ENCODE measurements around the gene ALOX15B. TPM values are rescaled to one million over a fixed set of nuclear protein-coding genes. Genes with fewer than 3 reads are reported as not detected.

The ALOX15B gene, protein sequence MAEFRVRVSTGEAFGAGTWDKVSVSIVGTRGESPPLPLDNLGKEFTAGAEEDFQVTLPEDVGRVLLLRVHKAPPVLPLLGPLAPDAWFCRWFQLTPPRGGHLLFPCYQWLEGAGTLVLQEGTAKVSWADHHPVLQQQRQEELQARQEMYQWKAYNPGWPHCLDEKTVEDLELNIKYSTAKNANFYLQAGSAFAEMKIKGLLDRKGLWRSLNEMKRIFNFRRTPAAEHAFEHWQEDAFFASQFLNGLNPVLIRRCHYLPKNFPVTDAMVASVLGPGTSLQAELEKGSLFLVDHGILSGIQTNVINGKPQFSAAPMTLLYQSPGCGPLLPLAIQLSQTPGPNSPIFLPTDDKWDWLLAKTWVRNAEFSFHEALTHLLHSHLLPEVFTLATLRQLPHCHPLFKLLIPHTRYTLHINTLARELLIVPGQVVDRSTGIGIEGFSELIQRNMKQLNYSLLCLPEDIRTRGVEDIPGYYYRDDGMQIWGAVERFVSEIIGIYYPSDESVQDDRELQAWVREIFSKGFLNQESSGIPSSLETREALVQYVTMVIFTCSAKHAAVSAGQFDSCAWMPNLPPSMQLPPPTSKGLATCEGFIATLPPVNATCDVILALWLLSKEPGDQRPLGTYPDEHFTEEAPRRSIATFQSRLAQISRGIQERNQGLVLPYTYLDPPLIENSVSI
- under 1 TPM in 4 of 8 experiments, not detected in 4; 0.04 to 0.15 (median 0.14) TPM for total RNA-seq

GRCh38 chr17:8038954-8039610, at the start of gene ALOX15B:
TSS of gene ALOX15B (plus strand) at chr17:8039059. CDS start at chr17:8039156, 97 bp downstream.
- Histone ChIP-seq H3K4me1 (replicated peaks in 1 of 2) (no peaks in the 10 kb centered on the region), H3K27ac (no peak within 1 kb of the TSS), H3K4me3 (no peak within 1 kb of the TSS)
- ATAC-seq (replicated peaks in 6 of 8): peak in 1 of 8 experiments; percentile 16
- in situ Hi-C loops (cut with MboI; ENCODE audit: low pct_unique_long_range_greater_than_20kb in 2 of 9, low sequenced_read_pairs in 9 of 9, unreplicated experiment in 9 of 9): no loop called here
- WGBS, 10 experiments: 60 to 77% methylated on average over 1 to 3 of the region's 37 CpGs; no CpG with 5 or more reads in 8 of the 10 experiments

- peak; percentile 85 to 92 (median 90) for ATAC-seq (replicated peaks in 6 of 8)
- 0 to 22% (median 11%) methylated on average over 1 to 11 of the region's 59 CpGs; no CpG with 5 or more reads in 3 of the 10 experiments for WGBS, 10 experiments
- in situ Hi-C loops (cut with MboI; ENCODE audit: low pct_unique_long_range_greater_than_20kb in 2 of 9, low sequenced_read_pairs in 9 of 9, unreplicated experiment in 9 of 9): loop anchor here in 2 of 9 experiments (10.0 to 25.0 kb wide), 2 partner anchors 165 to 253 kb away; no protein-coding TSS in a partner anchor
- Histone ChIP-seq H3K4me3 (peak overlapping the region; percentile 39 to 62 (median 46)), H3K27ac (no peak overlapping the region), H3K4me1 (replicated peaks in 1 of 2) (no peaks in the 10 kb centered on the region)
Measured at GRCh38 chr17:7989781-7990655, 48.8 kb upstream of the ALOX15B start.

DNA sequence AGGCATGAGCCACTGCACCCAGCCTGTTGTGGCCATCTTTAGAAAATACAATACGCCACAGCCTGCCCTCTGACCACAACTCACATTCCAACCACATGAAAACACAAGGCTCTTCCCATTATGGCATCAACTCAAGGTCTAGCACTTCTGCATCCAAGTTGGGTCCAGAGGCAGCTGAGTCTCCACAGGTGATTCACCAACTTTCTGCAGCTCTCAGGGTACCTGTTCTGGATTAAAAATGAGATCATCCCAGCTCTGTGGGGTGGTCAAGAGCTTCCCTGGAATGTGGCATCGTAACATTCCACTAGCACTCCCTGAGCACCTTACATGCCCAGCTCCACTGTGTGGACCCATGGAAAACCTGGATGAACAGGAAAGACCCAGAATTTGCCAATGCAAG, 46.3 kb upstream of the ALOX15B start:
- Histone ChIP-seq H3K4me1 (replicated peaks in 1 of 2) (no peaks in the 10 kb centered on the region), H3K27ac (no peak overlapping the region), H3K4me3 (no peak overlapping the region)
- no peak for ATAC-seq (replicated peaks in 6 of 8)
- 52 to 92% (median 80%) methylated on average over 1 to 2 of the region's 2 CpGs; no CpG with 5 or more reads in 5 of the 10 experiments for WGBS, 10 experiments
- in situ Hi-C loops (cut with MboI; ENCODE audit: low pct_unique_long_range_greater_than_20kb in 2 of 9, low sequenced_read_pairs in 9 of 9, unreplicated experiment in 9 of 9): loop anchor here in 1 of 9 experiments (25.0 kb wide), 1 partner anchor 255 kb away; no protein-coding TSS in a partner anchor

- in situ Hi-C loops (cut with MboI; ENCODE audit: low pct_unique_long_range_greater_than_20kb in 2 of 9, low sequenced_read_pairs in 9 of 9, unreplicated experiment in 9 of 9): loop anchor here in 1 of 9 experiments (25.0 kb wide), 1 partner anchor 256 kb away; no protein-coding TSS in a partner anchor
- WGBS, 10 experiments: 0 to 100% (median 54%) methylated on average over 1 to 3 of the region's 3 CpGs; no CpG with 5 or more reads in 4 of the 10 experiments
- no peaks in the 10 kb centered on the region for H3K4me1 ChIP-seq (replicated peaks in 1 of 2)
- ATAC-seq (replicated peaks in 6 of 8): no peak
- no peak overlapping the region for H3K27ac ChIP-seq
- no peak overlapping the region for H3K4me3 ChIP-seq
Measured at GRCh38 chr17:7992924-7993323, 45.9 kb upstream of the ALOX15B start.

- Histone ChIP-seq H3K4me3 (no peak overlapping the region), H3K27ac (no peak overlapping the region), H3K4me1 (replicated peaks in 1 of 2) (no peaks in the 10 kb centered on the region)
- no peak for ATAC-seq (replicated peaks in 6 of 8)
- in situ Hi-C loops (cut with MboI; ENCODE audit: low pct_unique_long_range_greater_than_20kb in 2 of 9, low sequenced_read_pairs in 9 of 9, unreplicated experiment in 9 of 9): loop anchor here in 1 of 9 experiments (25.0 kb wide), 1 partner anchor 257 kb away; no protein-coding TSS in a partner anchor
- 67 to 100% (median 87%) methylated on average over 2 to 19 of the region's 27 CpGs for WGBS, 10 experiments
Measured at GRCh38 chr17:7993972-7994589, 44.8 kb upstream of the ALOX15B start.

DNA sequence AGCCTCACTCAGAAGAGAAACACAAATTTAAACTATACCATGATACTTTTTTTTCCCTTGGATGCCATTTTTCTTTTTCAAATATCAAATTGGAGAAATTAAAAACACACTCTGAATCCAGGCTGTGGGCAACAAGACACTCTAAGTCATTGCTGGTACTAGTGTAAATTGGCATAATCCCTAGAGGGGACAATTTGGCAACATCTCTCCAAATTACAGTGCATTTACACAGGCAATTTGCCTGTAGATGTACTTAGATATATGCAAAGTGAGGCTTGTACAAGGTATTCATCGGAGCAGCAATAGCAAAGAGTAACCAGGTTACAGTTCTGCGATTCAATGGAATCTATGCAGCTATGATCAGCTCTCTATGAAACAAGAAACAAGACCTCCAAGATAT, 43.1 kb upstream of the ALOX15B start:
- no peak overlapping the region for H3K27ac ChIP-seq
- no peak overlapping the region for H3K4me3 ChIP-seq
- in situ Hi-C loops (cut with MboI; ENCODE audit: low pct_unique_long_range_greater_than_20kb in 2 of 9, low sequenced_read_pairs in 9 of 9, unreplicated experiment in 9 of 9): loop anchor here in 1 of 9 experiments (25.0 kb wide), 1 partner anchor 258 kb away; no protein-coding TSS in a partner anchor
- no peaks in the 10 kb centered on the region for H3K4me1 ChIP-seq (replicated peaks in 1 of 2)
- 60 to 100% (median 92%) methylated on average over 1 to 2 of the region's 2 CpGs; no CpG with 5 or more reads in 4 of the 10 experiments for WGBS, 10 experiments
- ATAC-seq (replicated peaks in 6 of 8): peak in 1 of 8 experiments; percentile 23

DNA sequence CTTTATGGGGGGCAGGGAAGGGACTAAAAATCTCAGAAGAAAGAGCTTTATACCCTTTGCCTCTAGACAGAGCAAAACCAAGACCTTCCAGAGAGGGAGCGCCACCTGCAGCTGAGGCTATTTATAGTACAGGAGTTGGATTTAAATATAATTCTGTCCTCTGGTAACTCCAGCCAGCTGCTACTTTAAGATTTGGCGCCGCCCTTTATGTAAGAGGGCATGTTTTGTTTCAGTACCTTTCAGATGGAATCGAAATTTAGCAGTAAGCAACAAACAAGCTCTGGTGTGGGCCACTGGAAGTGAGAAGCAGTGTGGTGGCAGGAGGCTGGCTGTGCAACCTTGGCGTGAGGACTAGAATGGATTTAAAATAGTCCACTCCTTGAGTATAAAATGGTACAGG, 41.7 kb upstream of the ALOX15B start:
- Histone ChIP-seq H3K27ac (no peak overlapping the region), H3K4me3 (no peak overlapping the region), H3K4me1 (replicated peaks in 1 of 2) (no peaks in the 10 kb centered on the region)
- peak in 3 of 8 experiments; percentile 73 to 88 (median 87) for ATAC-seq (replicated peaks in 6 of 8)
- in situ Hi-C loops (cut with MboI; ENCODE audit: low pct_unique_long_range_greater_than_20kb in 2 of 9, low sequenced_read_pairs in 9 of 9, unreplicated experiment in 9 of 9): loop anchor here in 1 of 9 experiments (25.0 kb wide), 1 partner anchor 260 kb away; no protein-coding TSS in a partner anchor
- 0 to 48% (median 20%) methylated on average over 1 to 5 of the region's 5 CpGs; no CpG with 5 or more reads in 1 of the 10 experiments for WGBS, 10 experiments

- Histone ChIP-seq H3K4me3 (peak within 1 kb of the TSS in 1 of 5 donors; percentile 12), H3K27ac (no peak within 1 kb of the TSS), H3K4me1 (replicated peaks in 1 of 2) (no peaks in the 10 kb centered on the region)
- ATAC-seq (replicated peaks in 6 of 8): peak in 2 of 8 experiments; percentile 6 to 18
- 0 to 80% (median 22%) methylated on average over 1 to 10 of the region's 18 CpGs; no CpG with 5 or more reads in 1 of the 10 experiments for WGBS, 10 experiments
- in situ Hi-C loops (cut with MboI; ENCODE audit: low pct_unique_long_range_greater_than_20kb in 2 of 9, low sequenced_read_pairs in 9 of 9, unreplicated experiment in 9 of 9): no loop called here
Measured at GRCh38 chr17:8001976-8002720, 36.7 kb upstream of the ALOX15B start, which contains the start of gene GUCY2D. TSS of gene GUCY2D (plus strand) at chr17:8002615. CDS start at chr17:8003048, 433 bp downstream.

- whole genome bisulfite sequencing, 10 experiments: 8% methylated on average over 10 of the region's 92 CpGs; no CpG with 5 or more reads in 9 of the 10 experiments
- H3K4me1 ChIP-seq (replicated peaks in 1 of 2): no peaks in the 10 kb centered on the region
- H3K27ac ChIP-seq: no peak overlapping the region
- peak overlapping the region in 1 of 5 donors; percentile 12 for H3K4me3 ChIP-seq
- ATAC-seq (replicated peaks in 6 of 8): peak in 6 of 8 experiments; percentile 18 to 69 (median 25)
- in situ Hi-C loops (cut with MboI; ENCODE audit: low pct_unique_long_range_greater_than_20kb in 2 of 9, low sequenced_read_pairs in 9 of 9, unreplicated experiment in 9 of 9): no loop called here
Measured at GRCh38 chr17:8002721-8003593, 35.9 kb upstream of the ALOX15B start.

- WGBS, 10 experiments: 20 to 49% (median 40%) methylated on average over 1 to 13 of the region's 44 CpGs; no CpG with 5 or more reads in 5 of the 10 experiments
- in situ Hi-C loops (cut with MboI; ENCODE audit: low pct_unique_long_range_greater_than_20kb in 2 of 9, low sequenced_read_pairs in 9 of 9, unreplicated experiment in 9 of 9): no loop called here
- no peak for ATAC-seq (replicated peaks in 6 of 8)
- H3K4me3 ChIP-seq: no peak overlapping the region
- no peaks in the 10 kb centered on the region for H3K4me1 ChIP-seq (replicated peaks in 1 of 2)
- no peak overlapping the region for H3K27ac ChIP-seq
Measured at GRCh38 chr17:8003594-8004181, 35.2 kb upstream of the ALOX15B start.
